GM12865 (cell line): ENCODE measurements around the gene NF1.

ENCODE experiments used
- DNase-seq: peaks from one replicate; pipeline ENCODE4 v3.0.0; 2010; ENCODE audit warnings: low read depth
- H3K4me3 ChIP-seq: 2 replicates; pipeline ENCODE4 v1.5.1; 2011; ENCODE audit warnings: mild to moderate bottlenecking, low read depth, low read length, control low read depth
- TF ChIP-seq, protein P1 (sequence below): IDR thresholded peaks from 2 replicates; pipeline ENCODE4 v1.5.1; 2011; ENCODE audit warnings: low read length, control low read depth, low read depth, inconsistent platforms; ENCODE audit not compliant: insufficient read depth; ENCODE audit errors: missing control alignments

NF1 gene

DNA sequence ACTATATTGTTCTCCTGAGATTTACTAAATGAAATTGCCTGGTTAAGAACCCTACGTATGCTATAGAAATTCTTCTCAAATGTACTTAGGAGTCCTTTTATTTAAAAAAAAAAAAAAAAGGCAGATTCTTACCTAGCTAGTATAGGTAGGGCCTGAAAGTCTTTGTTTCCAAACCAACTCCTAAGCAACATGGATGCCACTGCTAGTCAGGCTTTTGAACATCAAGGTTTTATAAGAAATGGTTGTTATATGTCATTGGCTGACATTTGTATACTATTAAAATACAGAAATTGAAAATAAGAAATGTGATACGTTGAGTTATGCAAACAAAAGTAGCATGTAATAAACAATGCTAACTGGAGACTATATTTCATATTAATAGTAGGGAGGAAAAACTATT is 225.5 kb downstream of the NF1 start:
- TF ChIP-seq, protein P1, sequence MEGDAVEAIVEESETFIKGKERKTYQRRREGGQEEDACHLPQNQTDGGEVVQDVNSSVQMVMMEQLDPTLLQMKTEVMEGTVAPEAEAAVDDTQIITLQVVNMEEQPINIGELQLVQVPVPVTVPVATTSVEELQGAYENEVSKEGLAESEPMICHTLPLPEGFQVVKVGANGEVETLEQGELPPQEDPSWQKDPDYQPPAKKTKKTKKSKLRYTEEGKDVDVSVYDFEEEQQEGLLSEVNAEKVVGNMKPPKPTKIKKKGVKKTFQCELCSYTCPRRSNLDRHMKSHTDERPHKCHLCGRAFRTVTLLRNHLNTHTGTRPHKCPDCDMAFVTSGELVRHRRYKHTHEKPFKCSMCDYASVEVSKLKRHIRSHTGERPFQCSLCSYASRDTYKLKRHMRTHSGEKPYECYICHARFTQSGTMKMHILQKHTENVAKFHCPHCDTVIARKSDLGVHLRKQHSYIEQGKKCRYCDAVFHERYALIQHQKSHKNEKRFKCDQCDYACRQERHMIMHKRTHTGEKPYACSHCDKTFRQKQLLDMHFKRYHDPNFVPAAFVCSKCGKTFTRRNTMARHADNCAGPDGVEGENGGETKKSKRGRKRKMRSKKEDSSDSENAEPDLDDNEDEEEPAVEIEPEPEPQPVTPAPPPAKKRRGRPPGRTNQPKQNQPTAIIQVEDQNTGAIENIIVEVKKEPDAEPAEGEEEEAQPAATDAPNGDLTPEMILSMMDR = no peak
- peak overlapping the region; percentile 85 for H3K4me3 ChIP-seq
- DNase-seq = peak; percentile 30

DNA sequence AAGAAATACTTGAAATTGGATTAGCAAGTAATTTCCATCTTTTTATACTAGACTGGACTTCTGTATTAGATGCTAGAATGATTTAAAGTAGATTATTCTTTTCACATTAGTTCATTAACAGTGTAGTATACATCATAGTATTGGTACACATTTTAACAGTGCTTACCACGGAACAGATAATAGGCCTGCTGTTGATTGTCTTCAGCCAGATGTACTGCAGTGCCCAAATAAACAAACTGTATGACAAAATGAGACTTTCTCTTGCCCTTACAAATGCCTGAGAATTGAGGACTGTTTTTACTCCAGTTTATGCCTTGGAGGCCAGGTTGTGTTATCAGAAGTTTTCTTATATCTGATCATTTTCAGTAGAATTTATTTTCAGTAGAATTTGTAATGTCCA is 226.0 kb downstream of the NF1 start:
- TF ChIP-seq, protein P1 = no peak
- peak overlapping the region; percentile 85 for H3K4me3 ChIP-seq

DNA sequence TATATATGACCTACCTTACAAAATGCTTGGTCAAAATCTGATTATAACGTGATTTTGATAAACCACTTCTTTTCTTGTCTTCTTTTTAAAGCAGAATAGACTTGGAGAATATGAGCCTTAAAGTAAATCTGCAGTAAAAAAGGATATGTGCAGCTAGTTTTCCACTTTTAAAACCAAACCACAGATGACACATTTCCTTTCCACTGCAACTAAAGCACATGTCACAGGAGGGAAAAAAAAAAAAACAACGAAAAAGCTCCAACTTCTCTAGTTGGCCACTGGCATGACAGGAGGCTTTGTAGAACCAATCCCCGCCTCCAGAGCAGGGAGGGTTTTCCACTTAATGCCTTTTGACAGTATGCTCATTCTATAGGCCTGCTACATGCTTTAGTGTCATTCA is 226.7 kb downstream of the NF1 start, which contains the start of gene EVI2A:
EVI2A (minus strand) TSS at position 142 of the 400 bp plus-strand sequence. CDS start 2,609 bp downstream, outside the sequence.
- DNase-seq = peak; percentile 84
- H3K4me3 ChIP-seq = peak within 1 kb of the TSS; percentile 85
- TF ChIP-seq, protein P1 = no peak

More for the DNA sequence above, 226.0 kb downstream of the NF1 start:
- peak; percentile 33 for DNase-seq

DNA sequence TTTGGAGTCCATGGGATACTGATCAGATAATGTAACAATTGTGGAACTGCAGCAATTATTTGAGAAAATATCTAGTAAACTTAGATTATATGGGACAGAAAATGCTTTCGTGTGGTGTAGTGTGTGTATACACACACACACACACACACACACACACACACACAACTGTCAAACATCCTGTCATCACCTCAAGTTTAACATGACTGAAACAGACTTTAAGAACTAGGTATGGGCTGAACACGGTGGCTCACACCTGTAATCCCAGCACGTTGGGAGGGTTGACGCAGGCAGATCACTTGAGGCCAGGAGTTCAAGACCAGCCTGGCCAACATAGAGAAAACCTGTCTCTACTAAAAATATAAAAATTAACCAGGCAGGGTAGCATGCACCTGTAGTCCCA is 227.2 kb downstream of the NF1 start:
- peak overlapping the region; percentile 85; the same call in 1 of the 2 replicates for H3K4me3 ChIP-seq
- TF ChIP-seq, protein P1 = no peak

DNA sequence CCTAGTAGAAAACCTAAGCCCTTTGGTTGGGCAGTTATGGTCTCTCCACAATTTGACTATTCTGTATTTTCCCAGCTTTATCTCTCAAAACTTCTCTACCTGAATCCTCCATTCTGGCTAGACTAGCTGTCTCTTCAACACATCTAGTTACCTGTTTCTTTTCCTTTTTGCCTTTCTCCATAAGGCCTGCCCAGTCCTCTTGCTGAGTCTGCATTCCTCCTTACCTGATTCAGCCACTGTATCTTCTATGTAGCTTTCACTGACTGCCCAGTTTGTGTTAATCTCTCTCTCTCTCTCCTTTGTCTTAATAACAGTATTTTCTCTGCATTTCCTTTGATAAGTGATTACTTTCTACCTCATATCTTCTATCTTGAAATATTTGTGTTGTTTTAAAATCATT is 228.8 kb downstream of the NF1 start:
- DNase-seq = no peak
- TF ChIP-seq, protein P1 = no peak
- no peak overlapping the region for H3K4me3 ChIP-seq

More for the DNA sequence above, 227.2 kb downstream of the NF1 start:
- DNase-seq = no peak

DNA sequence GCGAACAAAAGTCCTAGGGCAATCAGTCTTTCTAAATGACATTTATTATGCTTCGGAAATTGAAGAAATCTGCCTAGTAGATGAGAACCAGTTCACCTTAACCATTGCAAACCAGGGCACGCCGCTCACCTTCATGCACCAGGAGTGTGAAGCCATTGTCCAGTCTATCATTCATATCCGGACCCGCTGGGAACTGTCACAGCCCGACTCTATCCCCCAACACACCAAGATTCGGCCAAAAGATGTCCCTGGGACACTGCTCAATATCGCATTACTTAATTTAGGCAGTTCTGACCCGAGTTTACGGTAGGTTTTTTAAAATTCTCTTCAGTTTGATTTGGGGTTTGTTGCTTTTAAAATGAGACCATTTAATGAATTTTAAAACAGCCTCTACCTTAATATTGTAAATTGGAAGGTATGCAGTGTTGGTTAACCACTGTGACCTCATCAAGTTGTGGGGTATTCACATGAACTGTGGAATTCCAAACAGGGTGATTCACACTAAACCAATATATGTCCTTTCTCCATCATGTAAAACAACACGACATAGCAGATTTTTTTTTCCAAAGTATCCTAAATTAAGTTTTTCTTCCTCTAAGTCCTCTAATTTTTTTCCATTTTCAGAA is 232.9 kb downstream of the NF1 start:
- no peak for DNase-seq
- no peak overlapping the region for H3K4me3 ChIP-seq
- TF ChIP-seq, protein P1 = no peak

DNA sequence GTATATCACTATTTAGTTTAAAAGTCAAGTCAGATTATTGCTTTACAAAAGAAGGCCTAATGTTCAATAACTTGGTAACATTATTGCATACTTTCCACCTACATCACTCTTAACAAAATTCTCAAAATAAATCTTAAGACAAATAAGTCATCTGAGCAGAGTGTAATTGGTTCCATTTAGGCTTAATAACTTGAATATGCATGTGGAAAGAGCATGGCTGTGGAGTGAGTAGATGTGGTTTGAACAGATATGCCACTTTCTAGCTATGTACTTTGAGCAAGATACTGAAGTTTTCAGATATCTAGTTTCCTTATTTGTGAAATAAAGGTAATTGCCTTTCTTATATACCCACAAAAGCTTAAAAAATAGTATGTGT is 233.4 kb downstream of the NF1 start:
- no peak for DNase-seq
- TF ChIP-seq, protein P1 = no peak
- H3K4me3 ChIP-seq = no peak overlapping the region
